Measurements from ENCODE around the gene CSH2. TPM values are rescaled to one million over a fixed set of nuclear protein-coding genes. Genes with fewer than 3 reads are reported as not detected.
"Not testable (repeated sequence)": the region's sequence is repeated elsewhere in the genome, so short reads cannot be mapped to it uniquely, and the experiment has no call there.

The CSH2 gene
- total and polyA plus RNA-seq, 9 of the 15 experiments (the other 6 are each of a cell fraction or from before 2014, with no cell fraction given): not detected

GRCh38 chr17:63870292-63870665 lies 3.2 kb downstream of the CSH2 start:
- H3K9me1 ChIP-seq (ENCODE audit: control insufficient read depth, insufficient read depth, low read length); H3K4me2 ChIP-seq (ENCODE audit: insufficient read depth, low read length); FAIRE-seq; H3K4me1 ChIP-seq (replicated peaks in 1 of 2; ENCODE audit: control insufficient read depth in 2 of 2, insufficient read depth in 2 of 2, low read length in 2 of 2); H3K9me3 ChIP-seq (replicated peaks; ENCODE audit: control insufficient read depth, insufficient read depth, low read depth, low read length); H3K27me3 ChIP-seq (ENCODE audit: control insufficient read depth in 2 of 2, insufficient read depth in 2 of 2, low read length in 2 of 2); H3K27ac ChIP-seq (ENCODE audit: extremely low read depth, low read depth, low read length); CTCF ChIA-PET (ENCODE audit: low intra/inter-chr PET ratio); BruUV-seq (replicated peaks); DNase-seq (ENCODE audit: extremely low read depth in 1 of 4, low spot score in 3 of 4); in situ Hi-C loops (cut with MboI); H3K36me3 ChIP-seq (ENCODE audit: control insufficient read depth, insufficient read depth, low read length); H3K4me3 ChIP-seq; intact Hi-C loops (cut with micrococcal nuclease); H3K79me2 ChIP-seq (ENCODE audit: control insufficient read depth, insufficient read depth, low read length); H4K20me1 ChIP-seq (replicated peaks; ENCODE audit: control insufficient read depth, insufficient read depth, low read length); H3K9ac ChIP-seq (ENCODE audit: insufficient read depth in 1 of 2, low read depth in 2 of 2, low read length in 2 of 2); H2AFZ ChIP-seq (ENCODE audit: low read depth, low read length); TF ChIP-seq ATF3 (CRISPR knock-in tag; conservative IDR thresholded peaks at IDR 0.05); NR2C2 (CRISPR knock-in tag; IDR thresholded peaks at IDR 0.05): not testable (repeated sequence)
- WGBS (ENCODE audit: insufficient coverage, low coverage, missing lambda C conversion rate): 42% methylated on average over 4 of the region's 4 CpGs
- ATAC-seq: 0 out of 3 replicates have a peak, but pooled peaks have one; percentile 18
- POLR2A ChIA-PET: interaction anchor here (1.1 to 1.3 kb wide), 2 partner anchors 10 to 19 kb away, joined by 3 to 5 read pairs; no protein-coding TSS in a partner anchor
- TF ChIP-seq CEBPG (CRISPR knock-in tag; IDR thresholded peaks at IDR 0.05) (0 out of 2 replicates have a peak, but pooled peaks have one; percentile 22), CEBPG (tag; conservative IDR thresholded peaks at IDR 0.05 in 1 of 2, IDR thresholded peaks at IDR 0.05 in 1 of 2) (peak in 1 of 2 experiments; percentile 91; a peak in 2 of 4 replicates), ATF3 (IDR thresholded peaks at IDR 0.05) (peak; percentile 36; the same call in 1 of the 2 replicates), ZNF584 (CRISPR knock-in tag; IDR thresholded peaks at IDR 0.05; ENCODE audit: low read depth) (0 out of 2 replicates have a peak, but pooled peaks have one; percentile 49), NR2C2 (tag; IDR thresholded peaks at IDR 0.05) (peak; percentile 31; the same call in 1 of the 2 replicates)
- TF ChIP-seq, protein P1, sequence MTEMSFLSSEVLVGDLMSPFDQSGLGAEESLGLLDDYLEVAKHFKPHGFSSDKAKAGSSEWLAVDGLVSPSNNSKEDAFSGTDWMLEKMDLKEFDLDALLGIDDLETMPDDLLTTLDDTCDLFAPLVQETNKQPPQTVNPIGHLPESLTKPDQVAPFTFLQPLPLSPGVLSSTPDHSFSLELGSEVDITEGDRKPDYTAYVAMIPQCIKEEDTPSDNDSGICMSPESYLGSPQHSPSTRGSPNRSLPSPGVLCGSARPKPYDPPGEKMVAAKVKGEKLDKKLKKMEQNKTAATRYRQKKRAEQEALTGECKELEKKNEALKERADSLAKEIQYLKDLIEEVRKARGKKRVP (CRISPR knock-in tag; IDR thresholded peaks at IDR 0.05): 0 out of 2 replicates have a peak, but pooled peaks have one; percentile 43

All from K562 (cell line).